Activated CD4-positive, alpha-beta memory T cell treated with anti-CD3 and anti-CD28 coated beads for 36 hours (primary cell): ENCODE measurements around the gene IL4I1. TPM values are rescaled to one million over a fixed set of nuclear protein-coding genes. Genes with fewer than 3 reads are reported as not detected.

Experiments
- CTCF ChIA-PET: fragments of 350-600 bp; sonication (Branson Sonifier 250); formaldehyde crosslinking; loops from one replicate; lab custom pipeline; 2021; ENCODE audit warnings: antibody characterized with exemption, inconsistent platforms; lab: Charles Lee
- POLR2A ChIA-PET: fragments of 350-600 bp; sonication (Branson Sonifier 250); formaldehyde crosslinking; loops from one replicate; lab custom pipeline; 2021; ENCODE audit warnings: antibody characterized with exemption; lab: Charles Lee
- DNase-seq: peaks from one replicate; pipeline ENCODE4 v3.0.0-alpha.2; 2020
- H3K27ac Mint-ChIP-seq: one replicate; pipeline ENCODE4 v1.8.0; 2021; ENCODE audit warnings: mixed read lengths
- H3K27me3 Mint-ChIP-seq: one replicate; pipeline ENCODE4 v1.8.0; 2021; ENCODE audit warnings: mixed read lengths
- H3K36me3 Mint-ChIP-seq: one replicate; pipeline ENCODE4 v1.8.0; 2021; ENCODE audit warnings: mixed read lengths
- H3K4me1 Mint-ChIP-seq: one replicate; pipeline ENCODE4 v1.8.0; 2021; ENCODE audit warnings: low read depth, mixed read lengths
- H3K4me3 Mint-ChIP-seq: one replicate; pipeline ENCODE4 v1.8.0; 2021; ENCODE audit warnings: mild to moderate bottlenecking, mixed read lengths
- H3K9me3 Mint-ChIP-seq: one replicate; pipeline ENCODE4 v1.8.0; 2021; ENCODE audit warnings: mixed read lengths
- intact Hi-C: fragments of 100-400 bp; cut with micrococcal nuclease; formaldehyde crosslinking; loops from one replicate; pipeline ENCODE4 v1.15.1; 2023
- microRNA-seq: library from miRNA; unstranded; fragments of <30 nt; microRNA quantifications from one replicate; pipeline ENCODE4 v1.2.0, GENCODE V29; 2022; ENCODE audit warnings: borderline number of aligned reads, borderline microRNAs expressed, borderline replicate concordance
- total RNA-seq, 2 experiments: library from RNA; stranded (reverse); gene quantifications; one replicate each; pipeline ENCODE4 v1.2.3, GENCODE V29; 2021

The IL4I1 gene
- total RNA-seq, 2 experiments from 2014 or later, result 108 to 111 TPM

DNA sequence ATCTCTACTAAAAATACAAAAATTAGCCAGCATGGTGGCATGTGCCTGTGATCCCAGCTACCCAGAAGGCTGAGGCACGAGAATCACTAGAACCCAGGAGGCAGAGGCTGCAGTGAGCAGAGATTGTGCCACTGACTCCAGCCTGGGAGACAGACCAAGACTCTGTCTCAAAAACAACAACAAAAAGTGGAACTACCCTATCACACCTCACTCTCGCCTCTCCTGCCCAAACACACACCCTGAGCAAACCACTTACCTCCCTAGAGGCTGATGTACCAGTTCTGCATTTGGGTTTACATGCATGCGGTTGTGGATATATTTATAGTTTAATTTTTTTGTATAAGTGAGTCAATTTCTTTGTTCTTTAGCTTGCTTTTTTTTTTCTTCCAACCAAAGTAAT is 53.4 kb downstream of the IL4I1 start:
- H3K4me3 Mint-ChIP-seq, result no peak overlapping the region
- peaks cover 10% of the 10 kb centered on the region for H3K36me3 Mint-ChIP-seq
- intact Hi-C loops, result no loop called here
- CTCF ChIA-PET, result no interaction called here
- no peaks in the 10 kb centered on the region for H3K9me3 Mint-ChIP-seq
- no peak for DNase-seq
- no peak overlapping the region for H3K27ac Mint-ChIP-seq
- POLR2A ChIA-PET, result no interaction called here
- no peaks in the 10 kb centered on the region for H3K27me3 Mint-ChIP-seq
- peaks cover 7% of the 10 kb centered on the region for H3K4me1 Mint-ChIP-seq

DNA sequence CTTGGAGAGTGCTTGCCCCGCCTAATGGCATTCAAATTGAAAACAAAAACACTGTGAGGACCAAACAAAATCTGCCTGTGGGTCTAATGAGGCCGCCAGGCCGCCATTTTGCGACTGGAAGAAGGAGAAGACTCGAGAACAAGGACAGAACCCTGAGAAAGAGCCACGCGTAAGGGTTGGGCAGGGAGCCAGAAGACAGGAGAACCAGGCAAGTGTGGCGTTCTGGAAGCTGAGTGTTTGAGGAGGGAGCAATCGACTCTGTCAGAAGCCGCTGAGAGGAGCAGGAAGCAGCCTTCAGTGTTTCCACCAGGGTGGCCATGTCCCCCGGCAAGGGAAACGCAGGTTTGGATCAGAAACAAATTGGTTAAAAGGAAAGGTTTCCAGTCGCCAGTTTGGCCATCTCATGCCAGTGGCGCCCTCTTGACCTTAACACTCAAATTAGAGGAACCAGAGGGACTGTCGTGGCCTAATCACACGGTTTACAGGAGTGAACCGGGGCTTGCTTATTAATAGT is 55.9 kb downstream of the IL4I1 start:
- intact Hi-C loops, result no loop called here
- no peak overlapping the region for H3K27ac Mint-ChIP-seq
- no peaks in the 10 kb centered on the region for H3K27me3 Mint-ChIP-seq
- H3K9me3 Mint-ChIP-seq, result no peaks in the 10 kb centered on the region
- peaks cover 14% of the 10 kb centered on the region for H3K36me3 Mint-ChIP-seq
- ChIA-PET CTCF (interaction anchor here (0.8 kb wide), 1 partner anchor 124 kb away, joined by 3 read pairs; no protein-coding TSS in a partner anchor), POLR2A (no interaction called here)
- no peaks in the 10 kb centered on the region for H3K4me1 Mint-ChIP-seq
- no peak for DNase-seq
- no peak overlapping the region for H3K4me3 Mint-ChIP-seq

GRCh38 chr19:49840321-49840720 is 56.4 kb downstream of the IL4I1 start:
- H3K9me3 Mint-ChIP-seq, result no peaks in the 10 kb centered on the region
- no peak overlapping the region for H3K4me3 Mint-ChIP-seq
- no peak overlapping the region for H3K27ac Mint-ChIP-seq
- intact Hi-C loops, result no loop called here
- POLR2A ChIA-PET, result no interaction called here
- no peak for DNase-seq
- peaks cover 14% of the 10 kb centered on the region for H3K36me3 Mint-ChIP-seq
- no peaks in the 10 kb centered on the region for H3K27me3 Mint-ChIP-seq
- CTCF ChIA-PET, result interaction anchor here (0.7 kb wide), 1 partner anchor 641 kb away, joined by 4 read pairs; no protein-coding TSS in a partner anchor
- H3K4me1 Mint-ChIP-seq, result no peaks in the 10 kb centered on the region

- ChIA-PET POLR2A (no interaction called here), CTCF (interaction anchor here (0.7 kb wide), 1 partner anchor 641 kb away, joined by 4 read pairs; no protein-coding TSS in a partner anchor)
- H3K27me3 Mint-ChIP-seq, result no peaks in the 10 kb centered on the region
- no peak overlapping the region for H3K27ac Mint-ChIP-seq
- no peaks in the 10 kb centered on the region for H3K4me1 Mint-ChIP-seq
- peaks cover 20% of the 10 kb centered on the region for H3K36me3 Mint-ChIP-seq
- no peak for DNase-seq
- H3K9me3 Mint-ChIP-seq, result no peaks in the 10 kb centered on the region
- H3K4me3 Mint-ChIP-seq, result no peak overlapping the region
- intact Hi-C loops, result no loop called here
Measured at GRCh38 chr19:49839713-49840112, 57.0 kb downstream of the IL4I1 start.

Small RNA genes lying within 50 kb of the gene (microRNA-seq; reads per million reads assigned to microRNA genes)
- gene MIR4749 (4.7 reads per million, percentile 12 among the genes with 10 or more reads in this experiment), gene MIR4750 (2.0 reads per million)

Other genes with a start within 250 kb of the IL4I1 start
- gene IRF3, start 231.0 kb downstream of the IL4I1 start, total RNA-seq, result 100 to 1,000 TPM; 143 to 156 TPM
- gene BCL2L12, start 231.0 kb downstream of the IL4I1 start, total RNA-seq, result 10 to 100 TPM; 87.2 to 89.1 TPM
- gene PRMT1, start 219.6 kb downstream of the IL4I1 start, total RNA-seq, result 100 to 1,000 TPM; 315 to 325 TPM
- gene ADM5, start 207.3 kb downstream of the IL4I1 start, total RNA-seq, result 1 to 10 TPM; 2.9 to 3.0 TPM
- gene CPT1C, start 205.8 kb downstream of the IL4I1 start, total RNA-seq, result 1 to 10 TPM; 1.4 to 1.6 TPM
- under 1 TPM; 0.40 to 0.63 TPM for gene TSKS, start 133.6 kb downstream of the IL4I1 start, total RNA-seq
- gene AP2A1, start 129.9 kb downstream of the IL4I1 start, total RNA-seq, result 10 to 100 TPM; 86.0 to 88.4 TPM
- gene FUZ, start 83.6 kb downstream of the IL4I1 start, total RNA-seq, result 10 to 100 TPM; 15.2 to 16.2 TPM
- gene MED25, start 78.6 kb downstream of the IL4I1 start, total RNA-seq, result 10 to 100 TPM; 45.6 to 50.2 TPM
- gene PTOV1, start 45.7 kb downstream of the IL4I1 start, total RNA-seq, result 100 to 1,000 TPM; 105 to 108 TPM
- gene PNKP, start 29.3 kb downstream of the IL4I1 start, total RNA-seq, result 10 to 100 TPM; 88.7 to 98.6 TPM
- gene AKT1S1, start 19.5 kb downstream of the IL4I1 start, total RNA-seq, result 10 to 100 TPM; 19.6 TPM
- 10 to 100 TPM; 32.5 to 34.7 TPM for gene TBC1D17, start 19.2 kb downstream of the IL4I1 start, total RNA-seq
- gene ATF5, start 32.3 kb upstream of the IL4I1 start, total RNA-seq, result 10 to 100 TPM; 24.5 to 25.8 TPM
- gene NUP62, start 32.6 kb upstream of the IL4I1 start, total RNA-seq, result 100 to 1,000 TPM; 160 to 171 TPM
- not detected for gene SIGLEC11, start 64.3 kb upstream of the IL4I1 start, total RNA-seq
- gene VRK3, start 128.5 kb upstream of the IL4I1 start, total RNA-seq, result 10 to 100 TPM; 54.4 to 55.8 TPM
- gene ZNF473, start 129.1 kb upstream of the IL4I1 start, total RNA-seq, result 10 to 100 TPM in 1 of 2 experiments, 1 to 10 TPM in 1; 9.0 to 10.3 TPM